ENCODE results near the gene CHERP.
A peak's percentile ranks its signal among the peaks of the same experiment; 100 is the strongest.
"Not testable (repeated sequence)": the region's sequence is repeated elsewhere in the genome, so short reads cannot be mapped to it uniquely, and the experiment has no call there.

CHERP gene

GRCh38 chr19:16576690-16577530, 34.7 kb upstream of the CHERP start:
- DNase-seq: no peak

DNA sequence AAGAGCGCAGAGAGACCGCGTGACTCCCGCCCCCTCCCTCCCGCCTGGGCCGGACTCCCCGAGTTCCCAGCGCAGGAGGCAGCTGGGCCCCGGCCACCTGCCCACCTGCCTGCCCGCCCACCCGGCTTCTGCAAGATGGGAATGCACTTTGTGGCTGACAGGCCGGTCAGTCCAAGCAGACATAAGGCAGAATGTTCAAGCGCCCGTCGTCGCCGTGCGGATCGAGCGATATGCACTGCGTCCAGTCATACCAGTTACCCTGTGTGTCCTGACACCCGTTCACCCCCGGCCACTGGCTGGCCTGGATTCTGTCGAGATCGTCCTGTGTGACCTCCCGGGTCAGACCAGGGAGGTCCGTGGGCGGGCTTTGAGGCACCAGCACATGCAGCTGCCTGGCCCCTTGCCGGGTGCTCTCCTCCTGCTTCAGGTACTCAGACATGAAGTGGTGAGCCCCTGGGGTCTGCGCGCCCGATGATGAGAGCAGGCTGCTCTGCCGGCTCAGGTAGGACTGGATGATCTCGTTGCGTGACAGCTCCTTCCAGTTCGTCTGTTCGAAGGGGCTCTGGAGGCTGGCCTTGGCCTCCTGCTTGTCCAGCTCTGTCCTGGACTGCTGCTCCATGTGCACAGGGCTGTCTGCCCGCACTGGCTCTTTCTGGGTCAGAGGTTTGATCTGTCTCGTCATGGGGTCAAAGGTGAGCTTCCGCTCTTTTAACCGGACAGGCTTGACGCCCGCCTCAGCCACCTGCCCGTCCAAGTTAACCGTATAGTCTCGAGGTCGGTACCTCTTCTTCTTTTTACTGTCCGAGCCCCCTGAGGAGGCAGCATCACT, 33.8 kb upstream of the CHERP start:
- DNase-seq: no peak

GRCh38 chr19:16575282-16575681, 33.0 kb upstream of the CHERP start:
- DNase-seq: no peak

- no peak for DNase-seq
These were observed 31.7 kb upstream of the CHERP start for GRCh38 chr19:16573925-16574324.

- no peak for DNase-seq
These were observed 31.1 kb upstream of the CHERP start for GRCh38 chr19:16573296-16573695.

DNA sequence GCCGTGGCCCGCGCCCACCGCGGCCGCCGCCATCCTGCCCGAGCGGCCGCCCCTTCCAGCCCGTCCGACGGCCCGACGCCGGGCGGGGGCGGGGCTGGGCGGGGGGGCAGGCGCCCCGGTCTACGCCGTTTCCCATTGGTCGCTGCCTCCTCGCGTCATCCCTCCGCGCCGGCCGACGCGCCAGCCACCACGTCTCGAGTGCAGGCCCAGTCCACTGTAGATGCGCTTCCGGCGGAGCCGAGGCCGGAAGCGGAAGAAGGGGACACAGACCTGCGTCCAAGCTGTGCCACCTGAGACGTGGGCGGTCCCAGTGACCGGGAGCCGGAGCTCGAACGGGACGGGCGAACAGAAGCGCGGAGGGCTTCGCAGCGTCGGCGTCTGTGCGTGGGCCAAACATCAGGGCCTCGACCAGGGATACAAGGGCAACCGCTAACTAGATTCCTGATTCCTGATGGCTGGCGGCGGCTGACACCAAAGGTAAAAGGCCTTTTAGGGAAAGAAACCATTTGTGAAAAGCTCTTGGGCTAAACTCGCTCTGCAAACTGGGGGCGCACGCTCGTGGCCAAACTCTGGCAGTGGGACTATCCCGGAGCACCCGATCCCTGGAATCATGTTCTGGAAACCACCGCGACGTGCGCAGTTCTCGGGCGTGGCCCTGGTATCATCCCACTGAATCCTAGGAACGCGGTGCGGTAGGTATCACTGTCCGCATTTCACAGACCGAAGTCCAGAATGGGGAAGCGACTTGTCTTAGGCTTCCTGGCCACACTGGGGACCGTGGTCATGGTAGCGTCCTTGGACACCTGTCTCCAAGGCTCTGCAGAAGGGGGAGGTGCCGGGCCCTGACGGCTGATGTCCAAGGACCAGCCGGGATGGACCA, 30.3 kb upstream of the CHERP start, which contains the start of gene SLC35E1:
TSS of gene SLC35E1 (minus strand) at position 84 of the 880 bp plus-strand sequence. CDS start at position 33, 51 bp downstream.
- peak; percentile 99 for DNase-seq

DNA sequence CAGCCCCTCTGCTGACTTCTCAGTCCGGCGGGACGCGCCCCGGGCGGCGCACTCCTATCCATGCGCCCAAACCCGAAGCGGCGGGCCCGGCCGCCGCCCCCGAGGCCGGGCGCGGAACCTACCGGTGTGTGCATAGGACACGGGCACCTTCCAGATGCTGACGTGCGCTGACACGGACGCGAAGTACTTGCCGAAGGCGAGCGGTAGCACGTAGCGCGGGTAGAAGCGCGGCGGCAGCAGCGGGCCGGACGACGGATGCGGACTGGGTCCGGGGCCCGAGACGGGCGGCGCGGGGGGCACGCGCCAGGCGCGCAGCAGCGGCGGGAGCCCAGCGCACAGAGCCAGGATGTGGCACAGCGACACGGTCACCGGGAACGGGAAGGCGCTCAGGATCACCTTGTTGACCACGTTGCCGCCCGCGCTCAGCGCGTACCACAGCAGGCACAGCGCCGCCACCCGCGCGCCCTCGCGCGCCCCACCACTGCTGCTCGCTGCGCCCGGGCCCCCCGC, 29.6 kb upstream of the CHERP start:
- no peak for DNase-seq

GRCh38 chr19:16571283-16571682, 29.0 kb upstream of the CHERP start:
- DNase-seq: no peak

DNA sequence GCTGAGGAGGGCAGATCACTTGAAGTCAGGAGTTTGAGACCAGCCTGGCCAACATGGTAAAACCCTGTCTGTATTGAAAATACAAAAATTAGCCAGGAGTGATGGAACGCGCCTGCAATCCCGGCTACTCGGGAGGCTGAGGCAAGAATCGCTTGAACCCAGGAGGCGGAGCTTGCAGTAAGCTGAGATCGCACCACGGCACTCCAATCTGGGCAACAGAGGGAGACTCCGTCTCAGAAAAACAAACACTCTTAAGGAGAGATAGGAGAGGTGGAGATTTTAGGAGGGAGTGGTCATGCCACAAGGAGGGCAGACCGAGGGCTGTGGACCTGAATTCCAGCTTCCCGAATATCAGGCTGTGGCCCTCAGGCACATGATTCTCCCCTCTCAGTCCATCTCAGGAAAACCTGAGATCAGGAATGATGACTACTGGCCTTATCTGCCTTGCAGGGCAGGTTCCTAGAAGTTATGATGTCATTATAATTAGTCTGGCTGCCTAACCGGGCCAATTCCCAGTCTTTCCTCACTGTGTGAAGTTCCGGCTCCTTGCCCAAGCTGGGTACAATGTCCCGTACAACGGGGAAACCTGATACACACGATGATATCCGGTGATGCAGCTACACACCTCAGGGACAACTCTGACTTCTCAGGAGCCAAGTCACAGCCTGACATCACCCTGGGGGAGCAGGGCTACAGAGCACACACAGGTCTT, 27.5 kb upstream of the CHERP start:
- DNase-seq: no peak

DNA sequence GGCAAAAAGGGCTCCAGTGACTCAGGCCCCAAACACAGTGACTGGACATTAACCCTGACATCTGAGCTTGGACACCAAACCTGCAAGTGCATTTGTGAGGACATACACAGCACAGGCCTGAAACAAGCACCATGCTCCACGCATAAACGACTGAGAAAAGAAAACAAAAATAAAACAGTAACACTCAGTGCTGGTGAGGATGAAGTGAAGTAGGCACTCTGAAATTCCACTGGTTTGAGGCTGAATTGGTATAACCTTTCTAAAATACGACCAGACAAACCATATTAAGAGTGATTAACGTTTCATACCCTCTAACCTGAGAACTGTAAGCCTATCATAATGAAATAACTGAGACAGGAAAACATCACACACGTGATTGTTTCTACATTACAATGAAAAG, 24.5 kb upstream of the CHERP start:
- no peak for DNase-seq

DNA sequence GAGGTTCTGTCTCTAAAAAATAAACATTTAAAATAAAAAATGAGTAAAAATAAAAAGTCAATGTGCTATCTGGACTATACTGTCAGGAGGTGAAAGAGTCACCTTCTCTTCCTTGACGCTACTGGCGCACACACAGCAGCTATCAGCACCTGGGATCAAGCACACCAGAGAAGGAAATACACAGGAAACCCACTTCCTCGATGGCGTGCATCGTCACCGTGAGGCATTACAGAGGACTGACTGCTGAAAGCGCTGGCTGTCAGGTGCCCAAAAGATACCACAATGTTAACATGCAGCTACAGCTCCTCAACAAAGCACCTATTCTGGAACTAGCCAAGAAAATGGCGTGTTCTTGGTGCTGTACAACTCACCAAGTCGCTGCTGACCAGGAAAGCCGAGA, 23.9 kb upstream of the CHERP start:
- no peak for DNase-seq

- DNase-seq: no peak
These were observed 22.6 kb upstream of the CHERP start for GRCh38 chr19:16564842-16565241.

GRCh38 chr19:16562608-16563025, 20.4 kb upstream of the CHERP start:
- DNase-seq: no peak

- no peak for DNase-seq
These were observed 19.1 kb upstream of the CHERP start for GRCh38 chr19:16561382-16561781.

GRCh38 chr19:16559780-16560276, 17.6 kb upstream of the CHERP start:
- no peak for DNase-seq

GRCh38 chr19:16554776-16555175, 12.5 kb upstream of the CHERP start:
- no peak for DNase-seq

DNA sequence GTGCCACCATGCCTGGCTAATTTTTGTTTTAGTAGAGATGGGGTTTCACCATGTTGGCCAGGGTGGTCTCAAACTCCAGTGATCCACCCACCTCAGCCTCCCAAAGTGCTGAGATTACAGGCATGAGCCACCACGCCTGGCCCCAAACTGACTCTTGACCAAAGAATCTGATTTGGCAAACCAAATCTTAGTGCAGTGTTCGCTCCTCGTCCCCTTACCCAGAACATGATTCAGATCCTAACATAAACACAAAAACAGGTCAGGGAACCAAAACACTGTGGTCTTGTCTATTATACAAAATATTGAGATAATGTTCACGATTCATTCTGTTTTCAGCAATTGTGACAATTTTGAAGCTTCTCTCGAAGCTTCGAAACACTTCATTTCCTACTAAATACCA, 9.7 kb upstream of the CHERP start:
- DNase-seq: not testable (repeated sequence)

DNA sequence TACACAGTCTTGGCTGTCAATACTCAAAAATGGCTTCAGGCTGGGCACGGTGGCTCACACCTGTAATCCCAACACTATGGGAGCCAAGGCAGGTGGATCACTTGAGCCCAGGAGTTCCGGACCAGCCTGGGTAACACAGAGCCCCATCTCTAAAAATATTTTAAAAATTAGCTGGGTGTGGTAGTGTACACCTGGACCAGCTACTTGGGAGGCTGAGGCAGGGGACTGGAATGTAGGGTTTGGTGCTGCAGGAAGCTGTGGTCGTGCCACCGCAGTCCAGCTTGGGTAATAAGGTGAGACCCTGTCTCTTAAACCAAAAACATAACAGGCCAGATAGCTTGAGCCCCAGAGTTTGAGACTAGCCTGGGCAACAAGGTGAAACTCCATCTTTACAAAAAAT, 6.7 kb upstream of the CHERP start:
- DNase-seq: no peak

GRCh38 chr19:16544473-16545231, 2.4 kb upstream of the CHERP start:
- no peak for DNase-seq

- not testable (repeated sequence) for DNase-seq
These were observed 1.5 kb upstream of the CHERP start for GRCh38 chr19:16543734-16544133.

DNA sequence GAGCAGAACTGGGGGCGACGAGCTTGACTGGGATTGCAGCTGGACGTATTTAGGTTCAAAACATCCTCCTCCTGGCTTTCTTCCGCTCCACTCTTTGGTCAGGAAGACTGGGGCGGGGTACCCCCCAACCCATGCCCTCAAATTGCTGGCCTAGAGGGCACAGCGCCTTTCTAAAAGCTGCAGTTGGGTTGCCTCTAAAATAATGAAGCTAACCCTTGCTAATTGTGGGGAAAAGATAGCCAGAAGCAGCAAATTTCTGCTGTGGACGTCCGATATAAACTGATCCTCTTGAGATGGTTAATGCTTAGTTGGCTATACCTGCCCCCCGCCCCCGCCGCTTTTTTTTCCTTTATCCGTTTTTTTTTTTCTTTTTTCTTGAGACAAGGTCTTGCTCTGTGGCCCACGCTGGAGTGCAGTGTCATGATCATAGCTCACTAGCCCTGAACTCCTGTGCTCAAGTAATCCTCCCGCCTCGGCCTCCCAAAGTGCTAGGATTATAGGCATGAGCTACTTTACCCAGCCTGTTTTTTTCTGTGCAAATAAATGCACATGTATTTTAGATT, 754 bp upstream of the CHERP start:
- no peak for DNase-seq
